HEK293 (cell line): ENCODE results near the gene GRIK4.

ENCODE experiments used
- CTCF ChIA-PET: fragments of 350-600 bp; formaldehyde crosslinking; extraction: SDS; loops from one replicate; lab custom pipeline; 2021; ENCODE audit warnings: antibody characterized with exemption; lab: Yijun Ruan, JAX
- POLR2A ChIA-PET: fragments of 300-600 bp; formaldehyde crosslinking; extraction: SDS; loops from one replicate; lab custom pipeline; 2020; ENCODE audit warnings: antibody characterized with exemption, inconsistent platforms; lab: Yijun Ruan, JAX
- H3K27ac ChIP-seq: fragments of 200-500 bp; sonication (Bioruptor generic); 2 replicates; pipeline ENCODE4 v1.5.1; 2014; ENCODE audit warnings: low read depth, low read length, control low read depth, inconsistent platforms; ENCODE audit errors: extremely low read depth
- H3K36me3 ChIP-seq, 2 experiments: fragments of 200-500 bp in 1 of 2; sonication (Bioruptor generic) in 1 of 2; 1 replicate in 1 of 2; 2 replicates in 1 of 2; pipeline ENCODE4 v1.5.1; 2014 to 2017; ENCODE audit warnings: inconsistent platforms in 2 of 2, low read length in 2 of 2; ENCODE audit not compliant: control insufficient read depth in 2 of 2, insufficient read depth in 1 of 2
- H3K4me1 ChIP-seq: fragments of 200-500 bp; sonication (Bioruptor generic); 2 replicates; pipeline ENCODE4 v1.5.1; 2014; ENCODE audit warnings: mild to moderate bottlenecking, low read length, inconsistent platforms; ENCODE audit not compliant: control insufficient read depth, insufficient read depth
- H3K4me3 ChIP-seq: 2 replicates; pipeline ENCODE4 v1.5.1; 2011; ENCODE audit warnings: low read depth, mild to moderate bottlenecking, control low read depth, low read length, moderate library complexity
- H3K9me3 ChIP-seq: fragments of 200-500 bp; sonication (Bioruptor generic); 2 replicates; pipeline ENCODE4 v1.5.1; 2014; ENCODE audit warnings: low read depth, low read length, inconsistent platforms; ENCODE audit not compliant: control insufficient read depth, insufficient read depth
- CTCF ChIP-seq: fragments of 450-650 bp; formaldehyde crosslinking; IDR thresholded peaks from 2 replicates; pipeline ENCODE4 v1.5.1; 2016; ENCODE audit warnings: missing biosample characterization, missing genetic modification characterization
- GLI2 ChIP-seq: fragments of 450-650 bp; formaldehyde crosslinking; IDR thresholded peaks from 2 replicates; pipeline ENCODE4; 2017; ENCODE audit warnings: missing biosample characterization, missing genetic modification characterization, low read depth, borderline replicate concordance
- KLF9 ChIP-seq: fragments of 450-650 bp; formaldehyde crosslinking; IDR thresholded peaks from 2 replicates; pipeline ENCODE4 v1.5.1; 2016; ENCODE audit warnings: missing biosample characterization, missing genetic modification characterization, low read depth
- SP7 ChIP-seq: fragments of 450-650 bp; formaldehyde crosslinking; IDR thresholded peaks from 2 replicates; pipeline ENCODE4 v1.5.1; 2016; ENCODE audit warnings: missing biosample characterization, missing genetic modification characterization
- ZNF24 ChIP-seq: fragments of 450-650 bp; formaldehyde crosslinking; IDR thresholded peaks from 2 replicates; pipeline ENCODE4 v1.5.1; 2016; ENCODE audit warnings: missing biosample characterization, missing genetic modification characterization
- ZNF274 ChIP-seq, 2 experiments: fragments of 200-500 bp in 1 of 2; fragments of 450-650 bp in 1 of 2; sonication (Bioruptor generic) in 1 of 2; formaldehyde crosslinking in 1 of 2; IDR thresholded peaks; 2 replicates each; pipeline versions ENCODE4 v1.5.1 to v1.6.1; 2014 to 2016; ENCODE audit warnings: borderline replicate concordance in 1 of 2, inconsistent platforms in 1 of 2, low read length in 1 of 2, missing biosample characterization in 1 of 2, missing genetic modification characterization in 1 of 2
- ZNF404 ChIP-seq: fragments of 450-650 bp; formaldehyde crosslinking; IDR thresholded peaks from 2 replicates; pipeline ENCODE4 v1.5.1; 2017; ENCODE audit warnings: missing biosample characterization, missing genetic modification characterization
- ZNF433 ChIP-seq: fragments of 450-650 bp; formaldehyde crosslinking; IDR thresholded peaks from 2 replicates; pipeline ENCODE4 v1.5.1; 2016; ENCODE audit warnings: missing biosample characterization, missing genetic modification characterization, low read depth
- ZNF623 ChIP-seq: fragments of 450-650 bp; formaldehyde crosslinking; IDR thresholded peaks from 2 replicates; pipeline ENCODE4 v1.5.1; 2016; ENCODE audit warnings: missing biosample characterization, missing genetic modification characterization
- ZNF629 ChIP-seq: fragments of 450-650 bp; formaldehyde crosslinking; IDR thresholded peaks from 2 replicates; pipeline ENCODE4 v1.5.1; 2017; ENCODE audit warnings: missing biosample characterization, missing genetic modification characterization
- ZNF658 ChIP-seq: fragments of 450-650 bp; formaldehyde crosslinking; IDR thresholded peaks from 2 replicates; pipeline ENCODE4; 2016; ENCODE audit warnings: missing biosample characterization, missing genetic modification characterization
- TF ChIP-seq, protein P1 (sequence below): fragments of 450-650 bp; IDR thresholded peaks from 2 replicates; pipeline ENCODE4 v1.5.1; 2018; ENCODE audit warnings: missing biosample characterization, mild to moderate bottlenecking, missing genetic modification characterization
- TF ChIP-seq, protein P2 (sequence below): fragments of 450-650 bp; formaldehyde crosslinking; IDR thresholded peaks from 2 replicates; pipeline ENCODE4 v1.5.1; 2016; ENCODE audit warnings: missing biosample characterization, missing genetic modification characterization

The GRIK4 gene

GRCh38 chr11:120471131-120471530 is 40.4 kb upstream of the GRIK4 start (continued):
- TF ChIP-seq ZNF274 (IDR thresholded peaks at IDR 0.05; ENCODE audit: low read length) (no peak), ZNF274 (tag by site-specific recombination; IDR thresholded peaks at IDR 0.05; ENCODE audit: borderline replicate concordance) (no peak)
- TF ChIP-seq, all 188 proteins: peak for 0

- POLR2A ChIA-PET = no interaction called here
- no peak for TF ChIP-seq GLI2 (tag by site-specific recombination)
- no peak for TF ChIP-seq ZNF433
- TF ChIP-seq ZNF658 = no peak
- TF ChIP-seq, all 188 proteins: peak for 0
- Histone ChIP-seq H3K4me3 (no peak overlapping the region), H3K4me1 (0 out of 2 replicates have a peak, but pooled peaks cover 2% of the 10 kb centered on the region), H3K9me3 (no peaks in the 10 kb centered on the region), H3K27ac (no peak overlapping the region), H3K36me3 (peaks cover 7 to 81% of the 10 kb centered on the region in 2 experiments)
- CTCF ChIA-PET = interaction anchor here (0.6 kb wide), 3 partner anchors 11 to 419 kb away, joined by 3 to 5 read pairs (median 4); no protein-coding TSS in a partner anchor
These were observed 39.6 kb upstream of the GRIK4 start for GRCh38 chr11:120471994-120472393.

- TF ChIP-seq, protein P1, sequence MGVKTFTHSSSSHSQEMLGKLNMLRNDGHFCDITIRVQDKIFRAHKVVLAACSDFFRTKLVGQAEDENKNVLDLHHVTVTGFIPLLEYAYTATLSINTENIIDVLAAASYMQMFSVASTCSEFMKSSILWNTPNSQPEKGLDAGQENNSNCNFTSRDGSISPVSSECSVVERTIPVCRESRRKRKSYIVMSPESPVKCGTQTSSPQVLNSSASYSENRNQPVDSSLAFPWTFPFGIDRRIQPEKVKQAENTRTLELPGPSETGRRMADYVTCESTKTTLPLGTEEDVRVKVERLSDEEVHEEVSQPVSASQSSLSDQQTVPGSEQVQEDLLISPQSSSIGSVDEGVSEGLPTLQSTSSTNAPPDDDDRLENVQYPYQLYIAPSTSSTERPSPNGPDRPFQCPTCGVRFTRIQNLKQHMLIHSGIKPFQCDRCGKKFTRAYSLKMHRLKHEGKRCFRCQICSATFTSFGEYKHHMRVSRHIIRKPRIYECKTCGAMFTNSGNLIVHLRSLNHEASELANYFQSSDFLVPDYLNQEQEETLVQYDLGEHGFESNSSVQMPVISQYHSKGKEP (tag by site-specific recombination) = no peak
- TF ChIP-seq KLF9 (tag by site-specific recombination) (no peak), ZNF404 (tag by site-specific recombination) (no peak)
- H3K4me1 ChIP-seq = 0 out of 2 replicates have a peak, but pooled peaks cover 2% of the 10 kb centered on the region
- H3K4me3 ChIP-seq = no peak overlapping the region
- H3K27ac ChIP-seq = no peak overlapping the region
- CTCF ChIA-PET = interaction anchor here (0.7 kb wide), 1 partner anchor 47 kb away, joined by 3 read pairs; no protein-coding TSS in a partner anchor
- POLR2A ChIA-PET = no interaction called here
- peaks cover 17 to 81% of the 10 kb centered on the region in 2 experiments for H3K36me3 ChIP-seq
- H3K9me3 ChIP-seq = no peaks in the 10 kb centered on the region
These were observed 38.0 kb upstream of the GRIK4 start for GRCh38 chr11:120473503-120473902.

- ChIA-PET CTCF (interaction anchor here (0.5 kb wide), 1 partner anchor 258 kb away, joined by 3 read pairs; no protein-coding TSS in a partner anchor), POLR2A (no interaction called here)
- no peak overlapping the region for H3K27ac ChIP-seq
- H3K36me3 ChIP-seq = peaks cover 14 to 70% of the 10 kb centered on the region in 2 experiments
- H3K4me3 ChIP-seq = no peak overlapping the region
- peak; percentile 42 for TF ChIP-seq ZNF629 (tag by site-specific recombination)
- TF ChIP-seq SP7 (tag by site-specific recombination) = 0 out of 2 replicates have a peak, but pooled peaks have one; percentile 39
- TF ChIP-seq, protein P2, sequence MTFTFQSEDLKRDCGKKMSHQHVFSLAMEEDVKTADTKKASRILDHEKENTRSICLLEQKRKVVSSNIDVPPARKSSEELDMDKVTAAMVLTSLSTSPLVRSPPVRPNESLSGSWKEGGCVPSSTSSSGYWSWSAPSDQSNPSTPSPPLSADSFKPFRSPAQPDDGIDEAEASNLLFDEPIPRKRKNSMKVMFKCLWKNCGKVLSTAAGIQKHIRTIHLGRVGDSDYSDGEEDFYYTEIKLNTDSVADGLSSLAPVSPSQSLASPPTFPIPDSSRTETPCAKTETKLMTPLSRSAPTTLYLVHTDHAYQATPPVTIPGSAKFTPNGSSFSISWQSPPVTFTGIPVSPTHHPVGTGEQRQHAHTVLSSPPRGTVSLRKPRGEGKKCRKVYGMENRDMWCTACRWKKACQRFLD (tag by site-specific recombination) = no peak
- TF ChIP-seq ZNF623 = no peak
- TF ChIP-seq CTCF = no peak
- no peak for TF ChIP-seq ZNF24
- no peaks in the 10 kb centered on the region for H3K4me1 ChIP-seq
- H3K9me3 ChIP-seq = no peaks in the 10 kb centered on the region
These were observed 29.4 kb upstream of the GRIK4 start for GRCh38 chr11:120482149-120482548.
